LNCAP (cell line): ENCODE measurements around the gene TMEM59.

Source experiments
- CTCF ChIP-seq: fragments of 450-650 bp; IDR thresholded peaks from 2 replicates; pipeline ENCODE4 v1.5.1; 2017; ENCODE audit warnings: mild to moderate bottlenecking

The TMEM59 gene

GRCh38 chr1:54077359-54077758, 24.4 kb upstream of the TMEM59 start:
- TF ChIP-seq CTCF, result no peak

- TF ChIP-seq CTCF, result peak; percentile 90
Observed at GRCh38 chr1:54070171-54070837, 17.3 kb upstream of the TMEM59 start.

GRCh38 chr1:54069791-54070170, 16.8 kb upstream of the TMEM59 start:
- no peak for TF ChIP-seq CTCF

- TF ChIP-seq CTCF, result no peak
Observed at GRCh38 chr1:54064299-54064698, 11.3 kb upstream of the TMEM59 start.

- no peak for TF ChIP-seq CTCF
Observed at GRCh38 chr1:54054438-54054749, 1.4 kb upstream of the TMEM59 start.

- no peak for TF ChIP-seq CTCF
Observed at GRCh38 chr1:54053745-54054437, 887 bp upstream of the TMEM59 start.

GRCh38 chr1:54052431-54052933, 522 bp downstream of the TMEM59 start:
- no peak for TF ChIP-seq CTCF
